Astrocyte (in vitro differentiated cells and primary cell): ENCODE results near the gene DENND11. TPM values are rescaled to one million over a fixed set of nuclear protein-coding genes. Genes with fewer than 3 reads are reported as not detected.

Source experiments
- DNase-seq: peaks from one replicate; pipeline ENCODE4 v3.0.0-alpha.2; 2010; ENCODE audit warnings: low read depth
- FAIRE-seq: peaks from 2 replicates; lab custom pipeline; 2011; peaks lifted over from hg19 to GRCh38; lab: Jason Lieb, UNC
- H2AFZ ChIP-seq: 2 replicates; pipeline ENCODE4 v1.6.0; 2012; ENCODE audit warnings: low read depth, low read length, inconsistent platforms
- H3K27ac ChIP-seq: 2 replicates; pipeline ENCODE4 v1.5.1; 2011; ENCODE audit warnings: low read depth, low read length, inconsistent platforms
- H3K27me3 ChIP-seq: 2 replicates; pipeline ENCODE4 v1.6.0; 2011; ENCODE audit warnings: low read length, inconsistent platforms; ENCODE audit not compliant: insufficient read depth
- H3K36me3 ChIP-seq: 2 replicates; pipeline ENCODE4 v1.5.1; 2011; ENCODE audit warnings: low read length, inconsistent platforms; ENCODE audit not compliant: insufficient read depth
- H3K4me1 ChIP-seq: 2 replicates; pipeline ENCODE4 v1.5.1; 2011; ENCODE audit warnings: low read length, inconsistent platforms; ENCODE audit not compliant: insufficient read depth
- H3K4me2 ChIP-seq: 2 replicates; pipeline ENCODE4 v1.6.0; 2012; ENCODE audit warnings: low read length, inconsistent platforms
- H3K4me3 ChIP-seq: 2 replicates; pipeline ENCODE4 v1.5.1; 2011; ENCODE audit warnings: low read depth, mild to moderate bottlenecking, low read length, inconsistent platforms; ENCODE audit not compliant: insufficient read depth
- H3K79me2 ChIP-seq: 2 replicates; pipeline ENCODE4 v1.6.0; 2012; ENCODE audit warnings: mild to moderate bottlenecking, low read length, inconsistent platforms; ENCODE audit not compliant: insufficient read depth
- H3K9ac ChIP-seq: 2 replicates; pipeline ENCODE4 v1.6.0; 2012; ENCODE audit warnings: mild to moderate bottlenecking, low read length, inconsistent platforms
- H3K9me3 ChIP-seq: 2 replicates; pipeline ENCODE4 v1.5.1; 2012; ENCODE audit warnings: low read depth, mild to moderate bottlenecking, low read length, inconsistent platforms; ENCODE audit not compliant: insufficient read depth
- H4K20me1 ChIP-seq: 2 replicates; pipeline ENCODE4 v1.6.0; 2012; ENCODE audit warnings: low read length, inconsistent platforms; ENCODE audit not compliant: insufficient read depth
- H3K27ac Mint-ChIP-seq: one replicate; pipeline ENCODE4 v1.8.0; 2021; ENCODE audit warnings: mild to moderate bottlenecking, mixed read lengths; ENCODE audit not compliant: unreplicated experiment
- H3K27me3 Mint-ChIP-seq: one replicate; pipeline ENCODE4 v1.8.0; 2021; ENCODE audit warnings: low read depth, mixed read lengths; ENCODE audit not compliant: unreplicated experiment
- H3K36me3 Mint-ChIP-seq: one replicate; pipeline ENCODE4 v1.8.0; 2021; ENCODE audit warnings: low read depth, mixed read lengths; ENCODE audit not compliant: unreplicated experiment
- H3K4me1 Mint-ChIP-seq: one replicate; pipeline ENCODE4 v1.8.0; 2021; ENCODE audit warnings: low read depth, mixed read lengths; ENCODE audit not compliant: unreplicated experiment
- H3K4me3 Mint-ChIP-seq: one replicate; pipeline ENCODE4 v1.8.0; 2021; ENCODE audit warnings: mild to moderate bottlenecking, moderate library complexity, mixed read lengths; ENCODE audit not compliant: unreplicated experiment
- H3K9me3 Mint-ChIP-seq: one replicate; pipeline ENCODE4 v1.8.0; 2021; ENCODE audit warnings: mild to moderate bottlenecking, mixed read lengths; ENCODE audit not compliant: unreplicated experiment
- EZH2 ChIP-seq: IDR thresholded peaks from 2 replicates; pipeline ENCODE4 v1.6.1; 2012; ENCODE audit warnings: mild to moderate bottlenecking, low read length, inconsistent platforms; ENCODE audit not compliant: insufficient read depth
- total RNA-seq: library from RNA; stranded (reverse); gene quantifications from 2 replicates; pipeline ENCODE4 v1.2.1, GENCODE V29; 2021
- TF ChIP-seq, protein P1 (sequence below): IDR thresholded peaks from 2 replicates; pipeline ENCODE4 v1.5.1; 2011; ENCODE audit warnings: low read depth, mild to moderate bottlenecking, inconsistent platforms, low read length, moderate library complexity; ENCODE audit not compliant: insufficient read depth

Gene DENND11
- total RNA-seq, 1 donor from 2014 or later = 10.5 TPM

DNA sequence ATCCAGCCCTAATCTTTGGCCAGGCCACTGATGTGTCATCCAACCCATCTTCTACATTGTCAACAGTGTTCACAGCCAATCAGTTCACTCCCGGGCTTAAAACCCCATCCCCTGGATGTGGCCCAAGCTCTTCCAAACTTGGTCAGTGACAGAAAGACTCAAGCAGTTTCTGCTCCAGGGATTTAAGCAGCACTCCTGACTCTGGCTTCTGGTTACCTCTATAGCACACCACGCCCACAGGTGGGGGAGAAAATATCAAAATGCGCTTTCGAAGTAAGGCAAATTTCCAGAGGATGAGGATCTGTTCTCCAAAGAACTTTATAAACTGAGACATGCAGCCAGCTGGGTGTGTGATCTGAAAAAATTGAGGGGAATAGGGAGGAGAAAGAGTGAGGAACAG lies 35.9 kb downstream of the DENND11 start:
- Histone ChIP-seq H3K4me2 (no peak overlapping the region), H3K79me2 (no peaks in the 10 kb centered on the region), H4K20me1 (no peaks in the 10 kb centered on the region), H3K27me3 (no peaks in the 10 kb centered on the region), H3K9me3 (no peaks in the 10 kb centered on the region), H3K4me1 (no peaks in the 10 kb centered on the region), H2AFZ (no peak overlapping the region), H3K27ac (no peak overlapping the region), H3K4me3 (no peak overlapping the region), H3K36me3 (peaks cover 4% of the 10 kb centered on the region), H3K9ac (no peak overlapping the region)
- Mint-ChIP-seq H3K4me1 (no peaks in the 10 kb centered on the region), H3K27me3 (no peaks in the 10 kb centered on the region), H3K4me3 (no peak overlapping the region), H3K9me3 (peaks cover 3% of the 10 kb centered on the region), H3K36me3 (peaks cover 36% of the 10 kb centered on the region), H3K27ac (no peak overlapping the region)
- DNase-seq (no peak), FAIRE-seq (no peak)
- TF ChIP-seq, protein P1, sequence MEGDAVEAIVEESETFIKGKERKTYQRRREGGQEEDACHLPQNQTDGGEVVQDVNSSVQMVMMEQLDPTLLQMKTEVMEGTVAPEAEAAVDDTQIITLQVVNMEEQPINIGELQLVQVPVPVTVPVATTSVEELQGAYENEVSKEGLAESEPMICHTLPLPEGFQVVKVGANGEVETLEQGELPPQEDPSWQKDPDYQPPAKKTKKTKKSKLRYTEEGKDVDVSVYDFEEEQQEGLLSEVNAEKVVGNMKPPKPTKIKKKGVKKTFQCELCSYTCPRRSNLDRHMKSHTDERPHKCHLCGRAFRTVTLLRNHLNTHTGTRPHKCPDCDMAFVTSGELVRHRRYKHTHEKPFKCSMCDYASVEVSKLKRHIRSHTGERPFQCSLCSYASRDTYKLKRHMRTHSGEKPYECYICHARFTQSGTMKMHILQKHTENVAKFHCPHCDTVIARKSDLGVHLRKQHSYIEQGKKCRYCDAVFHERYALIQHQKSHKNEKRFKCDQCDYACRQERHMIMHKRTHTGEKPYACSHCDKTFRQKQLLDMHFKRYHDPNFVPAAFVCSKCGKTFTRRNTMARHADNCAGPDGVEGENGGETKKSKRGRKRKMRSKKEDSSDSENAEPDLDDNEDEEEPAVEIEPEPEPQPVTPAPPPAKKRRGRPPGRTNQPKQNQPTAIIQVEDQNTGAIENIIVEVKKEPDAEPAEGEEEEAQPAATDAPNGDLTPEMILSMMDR = no peak
- TF ChIP-seq EZH2 = no peak

DNA sequence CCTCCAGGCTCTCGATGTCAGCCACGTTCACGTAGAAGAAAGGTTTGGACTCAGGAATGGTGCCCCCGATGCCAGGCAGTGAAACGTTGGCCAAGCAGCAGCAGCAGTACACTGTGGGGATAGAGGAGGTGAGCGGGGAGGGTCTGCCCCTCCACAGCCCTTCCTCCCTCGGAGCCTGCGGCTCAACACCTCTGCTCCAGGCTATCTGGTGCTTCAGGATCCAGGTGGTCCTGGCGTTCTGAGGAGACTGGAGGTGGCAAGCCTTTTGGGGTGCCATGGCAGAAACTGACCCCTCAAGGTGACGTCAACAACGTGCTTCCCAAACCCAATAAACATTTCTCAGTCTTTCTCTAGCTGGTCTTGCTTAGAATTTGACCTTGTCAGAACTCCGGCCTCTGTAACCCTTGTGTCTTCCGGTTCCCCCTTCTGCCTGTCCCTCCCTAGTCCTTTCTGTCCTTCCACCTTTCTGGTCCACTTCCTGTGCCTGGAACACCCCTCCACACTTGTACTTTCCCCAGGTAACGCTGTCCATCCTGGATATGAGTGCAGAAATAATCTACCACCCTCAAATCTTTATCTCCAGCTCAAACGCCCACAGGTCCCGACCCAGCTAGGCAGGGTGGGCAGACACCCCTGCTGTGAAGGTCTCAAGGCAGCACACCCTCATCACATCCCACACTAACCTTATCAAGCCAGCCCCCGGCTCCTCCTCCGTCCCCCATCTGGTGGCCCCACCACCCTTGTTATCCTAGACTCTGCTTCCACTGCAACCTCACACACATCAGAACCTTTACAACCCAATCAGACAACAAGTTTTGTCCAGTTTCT lies 36.5 kb downstream of the DENND11 start:
- no peak overlapping the region for H3K4me3 Mint-ChIP-seq
- TF ChIP-seq, protein P1 = no peak
- no peak for TF ChIP-seq EZH2
- H3K27ac Mint-ChIP-seq = no peak overlapping the region
- Histone ChIP-seq H3K4me2 (no peak overlapping the region), H4K20me1 (no peaks in the 10 kb centered on the region), H2AFZ (no peak overlapping the region), H3K9me3 (no peaks in the 10 kb centered on the region), H3K27me3 (no peaks in the 10 kb centered on the region), H3K4me1 (no peaks in the 10 kb centered on the region), H3K36me3 (peaks cover 4% of the 10 kb centered on the region), H3K4me3 (no peak overlapping the region), H3K27ac (no peak overlapping the region), H3K9ac (no peak overlapping the region), H3K79me2 (no peaks in the 10 kb centered on the region)
- no peaks in the 10 kb centered on the region for H3K27me3 Mint-ChIP-seq
- DNase-seq (no peak), FAIRE-seq (no peak)
- H3K36me3 Mint-ChIP-seq = peaks cover 35% of the 10 kb centered on the region
- peaks cover 3% of the 10 kb centered on the region for H3K9me3 Mint-ChIP-seq
- H3K4me1 Mint-ChIP-seq = peaks cover 3% of the 10 kb centered on the region

DNA sequence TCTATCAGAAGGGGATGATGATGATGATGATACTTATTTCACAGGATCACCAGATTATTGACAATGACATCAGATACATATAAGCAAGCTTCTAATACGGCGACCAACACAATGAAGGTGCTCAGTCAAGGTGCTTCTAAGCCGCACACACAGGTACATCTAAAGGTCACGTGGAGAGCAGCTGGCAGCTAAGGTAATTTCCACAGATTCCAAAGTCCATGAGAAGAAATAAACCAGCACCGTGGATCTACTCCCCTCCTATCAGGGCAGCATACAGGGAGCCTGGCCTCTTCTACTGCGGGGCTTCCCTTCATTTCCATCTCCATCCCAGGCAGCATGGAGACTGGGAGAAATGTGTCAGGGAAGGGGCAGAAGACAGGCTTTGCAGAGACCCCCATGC lies 37.5 kb downstream of the DENND11 start:
- H3K9me3 ChIP-seq = no peaks in the 10 kb centered on the region
- H3K4me3 Mint-ChIP-seq = no peak overlapping the region
- H3K4me3 ChIP-seq = no peak overlapping the region
- no peaks in the 10 kb centered on the region for H3K4me1 ChIP-seq
- H2AFZ ChIP-seq = no peak overlapping the region
- no peak for DNase-seq
- H3K36me3 Mint-ChIP-seq = peaks cover 35% of the 10 kb centered on the region
- no peak overlapping the region for H3K4me2 ChIP-seq
- TF ChIP-seq, protein P1 = no peak
- TF ChIP-seq EZH2 = no peak
- peaks cover 3% of the 10 kb centered on the region for H3K9me3 Mint-ChIP-seq
- H3K79me2 ChIP-seq = no peaks in the 10 kb centered on the region
- H3K27ac ChIP-seq = no peak overlapping the region
- no peaks in the 10 kb centered on the region for H3K27me3 Mint-ChIP-seq
- H3K9ac ChIP-seq = no peak overlapping the region
- peaks cover 4% of the 10 kb centered on the region for H3K4me1 Mint-ChIP-seq
- H3K36me3 ChIP-seq = peaks cover 5% of the 10 kb centered on the region
- H3K27ac Mint-ChIP-seq = no peak overlapping the region
- FAIRE-seq = no peak
- no peaks in the 10 kb centered on the region for H4K20me1 ChIP-seq
- no peaks in the 10 kb centered on the region for H3K27me3 ChIP-seq
